Chondrocyte (in vitro differentiated cells): ENCODE measurements around the gene TMEM42. TPM values are rescaled to one million over a fixed set of nuclear protein-coding genes. Genes with fewer than 3 reads are reported as not detected.

Experiments used
- DNase-seq: peaks from one replicate; pipeline ENCODE4 v3.0.0; 2021; ENCODE audit warnings: mixed read lengths, low spot score
- H3K27ac Mint-ChIP-seq: one replicate; pipeline ENCODE4 v1.8.0; 2021; ENCODE audit warnings: mild to moderate bottlenecking, moderate library complexity, mixed read lengths; ENCODE audit not compliant: unreplicated experiment
- H3K27me3 Mint-ChIP-seq: 2 replicates; pipeline ENCODE4 v1.8.0; 2021; ENCODE audit warnings: low read depth, mixed read lengths
- H3K36me3 Mint-ChIP-seq: 2 replicates; pipeline ENCODE4 v1.8.0; 2021; ENCODE audit warnings: low read depth, mixed read lengths
- H3K4me1 Mint-ChIP-seq: 2 replicates; pipeline ENCODE4 v1.8.0; 2021; ENCODE audit warnings: low read depth, mild to moderate bottlenecking, mixed read lengths
- H3K4me3 Mint-ChIP-seq: one replicate; pipeline ENCODE4 v1.8.0; 2021; ENCODE audit warnings: mild to moderate bottlenecking, moderate library complexity, mixed read lengths; ENCODE audit not compliant: unreplicated experiment
- H3K9me3 Mint-ChIP-seq: 2 replicates; pipeline ENCODE4 v1.8.0; 2021; ENCODE audit warnings: low read depth, mixed read lengths
- total RNA-seq: library from RNA; stranded (reverse); gene quantifications from 3 replicates; pipeline ENCODE4 v1.2.1, GENCODE V29; 2021
- TF ChIP-seq, protein P1 (sequence below): fragments of 200-600 bp; sonication (generic); IDR thresholded peaks from 2 replicates; pipeline ENCODE4 v1.5.0; 2021; ENCODE audit warnings: antibody characterized with exemption, mild to moderate bottlenecking, moderate library complexity

The TMEM42 gene
- total RNA-seq, 1 donor from 2014 or later, result 14.6 TPM

DNA sequence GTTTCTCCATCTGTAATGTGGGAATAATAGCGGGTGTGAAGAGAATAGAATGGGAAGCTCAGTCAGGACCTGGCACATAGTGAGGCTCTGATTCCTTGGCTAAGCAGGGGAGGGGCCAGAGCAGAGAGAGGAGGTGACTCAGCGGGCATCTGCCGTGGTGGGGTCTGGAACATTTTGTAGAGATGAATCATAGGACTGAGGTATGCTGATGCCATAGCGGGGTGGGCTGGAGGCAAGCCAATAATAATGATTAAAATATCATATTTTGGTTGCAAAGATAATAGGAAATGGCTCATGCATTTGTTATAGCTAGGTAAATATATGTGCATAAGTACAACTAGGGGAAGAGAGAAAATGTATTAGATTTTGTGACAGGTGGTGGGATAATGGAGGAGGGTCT, 23.9 kb downstream of the TMEM42 start:
- no peaks in the 10 kb centered on the region for H3K27me3 Mint-ChIP-seq
- TF ChIP-seq, protein P1, sequence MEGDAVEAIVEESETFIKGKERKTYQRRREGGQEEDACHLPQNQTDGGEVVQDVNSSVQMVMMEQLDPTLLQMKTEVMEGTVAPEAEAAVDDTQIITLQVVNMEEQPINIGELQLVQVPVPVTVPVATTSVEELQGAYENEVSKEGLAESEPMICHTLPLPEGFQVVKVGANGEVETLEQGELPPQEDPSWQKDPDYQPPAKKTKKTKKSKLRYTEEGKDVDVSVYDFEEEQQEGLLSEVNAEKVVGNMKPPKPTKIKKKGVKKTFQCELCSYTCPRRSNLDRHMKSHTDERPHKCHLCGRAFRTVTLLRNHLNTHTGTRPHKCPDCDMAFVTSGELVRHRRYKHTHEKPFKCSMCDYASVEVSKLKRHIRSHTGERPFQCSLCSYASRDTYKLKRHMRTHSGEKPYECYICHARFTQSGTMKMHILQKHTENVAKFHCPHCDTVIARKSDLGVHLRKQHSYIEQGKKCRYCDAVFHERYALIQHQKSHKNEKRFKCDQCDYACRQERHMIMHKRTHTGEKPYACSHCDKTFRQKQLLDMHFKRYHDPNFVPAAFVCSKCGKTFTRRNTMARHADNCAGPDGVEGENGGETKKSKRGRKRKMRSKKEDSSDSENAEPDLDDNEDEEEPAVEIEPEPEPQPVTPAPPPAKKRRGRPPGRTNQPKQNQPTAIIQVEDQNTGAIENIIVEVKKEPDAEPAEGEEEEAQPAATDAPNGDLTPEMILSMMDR, result no peak
- H3K9me3 Mint-ChIP-seq, result no peaks in the 10 kb centered on the region
- H3K4me1 Mint-ChIP-seq, result peaks cover 43% of the 10 kb centered on the region
- H3K36me3 Mint-ChIP-seq, result no peaks in the 10 kb centered on the region
- H3K27ac Mint-ChIP-seq, result peak overlapping the region; percentile 87
- H3K4me3 Mint-ChIP-seq, result no peak overlapping the region
- DNase-seq, result no peak

DNA sequence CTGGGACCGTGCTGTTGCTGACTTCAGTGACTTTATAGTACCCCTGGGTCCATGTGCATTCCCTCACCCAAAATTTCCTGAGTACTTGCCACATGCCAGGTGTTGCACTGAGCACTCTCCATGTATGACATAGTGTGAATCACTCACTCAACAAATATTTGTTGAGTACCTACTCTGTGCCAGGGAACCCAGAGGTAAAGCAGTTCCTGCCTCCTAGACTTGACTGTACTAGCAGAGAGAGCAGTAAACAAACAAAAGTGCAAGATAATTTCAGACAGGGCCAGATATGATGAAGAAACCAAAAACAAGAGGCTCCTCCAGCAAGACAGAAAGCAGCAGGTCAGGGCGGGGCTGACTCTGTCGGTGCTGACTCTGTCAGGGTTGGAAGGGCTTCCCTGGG, 24.8 kb downstream of the TMEM42 start:
- Mint-ChIP-seq H3K36me3 (no peaks in the 10 kb centered on the region), H3K4me3 (no peak overlapping the region), H3K27me3 (no peaks in the 10 kb centered on the region), H3K27ac (peak overlapping the region; percentile 72), H3K4me1 (peaks cover 42% of the 10 kb centered on the region), H3K9me3 (no peaks in the 10 kb centered on the region)
- no peak for DNase-seq
- TF ChIP-seq, protein P1, result no peak

DNA sequence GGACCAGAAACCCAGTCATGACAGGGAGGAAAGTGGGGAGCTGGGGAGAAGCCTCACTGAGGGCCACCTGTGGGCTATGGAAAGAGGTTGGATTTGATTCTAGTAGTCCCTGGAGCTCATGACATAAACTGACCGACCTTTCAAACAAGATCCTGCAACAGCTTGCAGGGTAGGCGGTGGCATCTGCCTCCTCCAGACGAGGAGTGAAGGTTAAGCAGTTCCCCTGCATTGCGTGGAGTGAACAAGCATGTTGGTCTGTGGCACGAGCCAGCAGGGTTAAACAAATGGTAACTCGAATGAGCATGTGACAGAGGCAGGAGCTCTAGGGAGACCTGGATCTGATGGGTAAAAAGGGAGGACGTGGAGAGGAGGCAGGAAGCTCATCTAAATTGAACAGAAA, 25.4 kb downstream of the TMEM42 start:
- DNase-seq, result no peak
- Mint-ChIP-seq H3K27me3 (no peaks in the 10 kb centered on the region), H3K4me1 (peaks cover 42% of the 10 kb centered on the region), H3K36me3 (no peaks in the 10 kb centered on the region), H3K27ac (peak overlapping the region; percentile 0), H3K9me3 (no peaks in the 10 kb centered on the region), H3K4me3 (no peak overlapping the region)
- TF ChIP-seq, protein P1, result no peak

DNA sequence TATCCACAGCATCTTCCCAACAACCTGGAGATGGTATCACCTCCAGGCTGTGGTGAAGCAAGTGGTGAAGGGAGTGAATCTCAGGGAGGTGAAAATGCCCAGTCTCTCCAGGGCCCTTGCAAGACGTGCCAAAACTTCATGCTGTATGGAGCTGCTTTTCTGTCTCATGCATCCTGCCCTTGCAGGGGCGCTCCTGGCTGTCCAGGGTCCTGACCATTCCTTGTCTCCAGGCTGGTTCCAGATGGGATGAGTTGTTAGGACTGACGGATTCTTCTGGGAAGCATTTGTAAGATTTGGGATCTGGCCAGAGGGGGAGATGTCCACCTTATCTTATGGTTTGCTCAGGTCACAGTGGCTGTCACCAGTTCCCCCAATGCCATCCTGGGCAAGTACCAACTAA, 28.5 kb downstream of the TMEM42 start:
- Mint-ChIP-seq H3K4me1 (peaks cover 45% of the 10 kb centered on the region), H3K27ac (no peak overlapping the region), H3K36me3 (no peaks in the 10 kb centered on the region), H3K9me3 (no peaks in the 10 kb centered on the region), H3K4me3 (no peak overlapping the region), H3K27me3 (no peaks in the 10 kb centered on the region)
- TF ChIP-seq, protein P1, result no peak
- no peak for DNase-seq

DNA sequence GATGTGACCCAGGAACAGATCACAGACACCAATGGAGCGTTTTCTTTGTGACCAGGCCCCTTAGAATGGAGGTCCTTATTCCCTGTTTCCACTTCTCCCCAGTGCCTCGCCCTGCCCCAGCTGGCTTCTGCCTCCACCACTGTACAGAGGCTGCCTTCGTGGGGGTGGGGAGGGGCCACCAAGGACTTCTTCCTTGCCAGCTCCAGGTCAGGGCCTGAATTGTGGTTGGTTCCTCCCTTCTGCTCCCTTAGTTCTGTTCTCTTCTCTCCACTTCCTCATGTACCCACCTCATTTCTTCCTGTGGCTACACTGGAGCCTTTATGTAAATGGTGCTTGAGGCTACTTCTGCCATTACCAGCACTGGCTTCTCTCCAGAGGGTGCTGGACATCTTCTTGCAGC, 29.1 kb downstream of the TMEM42 start:
- TF ChIP-seq, protein P1, result no peak
- Mint-ChIP-seq H3K4me3 (no peak overlapping the region), H3K9me3 (no peaks in the 10 kb centered on the region), H3K36me3 (no peaks in the 10 kb centered on the region), H3K27me3 (no peaks in the 10 kb centered on the region), H3K4me1 (peaks cover 39% of the 10 kb centered on the region), H3K27ac (no peak overlapping the region)
- no peak for DNase-seq
